Neural cell (in vitro differentiated cells): ENCODE measurements around the gene PRKG1. TPM values are rescaled to one million over a fixed set of nuclear protein-coding genes. Genes with fewer than 3 reads are reported as not detected.

Source experiments
- H2AFZ ChIP-seq: fragments of 200-600, 300-800 bp; sonication (generic), shearing (Covaris generic); 2 replicates; pipeline ENCODE4 v1.6.0; 2014; ENCODE audit warnings: low read depth, mild to moderate bottlenecking, antibody characterized with exemption, low read length, moderate library complexity
- H3F3A ChIP-seq: fragments of 200-600 bp; shearing (Covaris generic); 2 replicates; pipeline ENCODE4 v1.6.1; 2016; ENCODE audit warnings: mild to moderate bottlenecking, moderate library complexity, mixed read lengths, antibody characterized with exemption, low read length; ENCODE audit not compliant: insufficient read depth, poor library complexity, severe bottlenecking
- H3K27ac ChIP-seq: fragments of 200-600, 300-800 bp; sonication (generic), shearing (Covaris generic); 2 replicates; pipeline ENCODE4 v1.5.1; 2014; ENCODE audit warnings: mild to moderate bottlenecking, low read length, moderate library complexity
- H3K27me3 ChIP-seq: fragments of 300-800, 200-600 bp; sonication (generic), shearing (Covaris generic); 2 replicates; pipeline ENCODE4 v1.6.0; 2014; ENCODE audit warnings: mild to moderate bottlenecking, low read depth, low read length, moderate library complexity; ENCODE audit not compliant: insufficient read depth
- H3K36me3 ChIP-seq: fragments of 300-800, 200-600 bp; sonication (generic), shearing (Covaris generic); 2 replicates; pipeline ENCODE4 v1.5.1; 2014; ENCODE audit warnings: mild to moderate bottlenecking, antibody characterized with exemption, low read length, moderate library complexity; ENCODE audit not compliant: insufficient read depth
- H3K4me2 ChIP-seq: fragments of 300-800, 200-600 bp; sonication (generic), shearing (Covaris generic); 2 replicates; pipeline ENCODE4 v1.6.0; 2014; ENCODE audit warnings: mild to moderate bottlenecking, low read length
- H3K4me3 ChIP-seq: fragments of 300-800, 200-600 bp; sonication (generic), shearing (Covaris generic); 2 replicates; pipeline ENCODE4 v1.5.1; 2014; ENCODE audit warnings: mild to moderate bottlenecking, low read length, moderate library complexity
- H3K79me2 ChIP-seq: fragments of 200-600 bp; shearing (Covaris generic); replicated peaks from 2 replicates; pipeline ENCODE4 v1.6.0; 2014; ENCODE audit warnings: mild to moderate bottlenecking, low read length, moderate library complexity; ENCODE audit not compliant: insufficient read depth
- H3K9ac ChIP-seq: fragments of 300-800, 200-600 bp; sonication (generic), shearing (Covaris generic); 2 replicates; pipeline ENCODE4 v1.6.1; 2016; ENCODE audit warnings: mild to moderate bottlenecking, low read length, mixed read lengths
- H3K9me2 ChIP-seq: fragments of 200-600 bp; shearing (Covaris generic); 2 replicates; pipeline ENCODE4 v1.6.1; 2016; ENCODE audit warnings: mild to moderate bottlenecking, low read length, mixed read lengths; ENCODE audit not compliant: insufficient read depth
- H3K9me3 ChIP-seq: fragments of 200-600, 300-800 bp; sonication (generic), shearing (Covaris generic); 2 replicates; pipeline ENCODE4 v1.6.1; 2016; ENCODE audit warnings: mild to moderate bottlenecking, mixed run types, low read length, moderate library complexity, mixed read lengths
- H4K20me1 ChIP-seq: fragments of 200-600 bp; shearing (Covaris generic); 2 replicates; pipeline ENCODE4 v1.6.1; 2016; ENCODE audit warnings: mild to moderate bottlenecking, mixed run types; ENCODE audit not compliant: insufficient read depth
- EP300 ChIP-seq: fragments of 450-650 bp; conservative IDR thresholded peaks from 2 replicates; pipeline ENCODE4 v1.6.1; 2014; ENCODE audit warnings: antibody characterized with exemption, mild to moderate bottlenecking, moderate library complexity; ENCODE audit not compliant: poor library complexity, severe bottlenecking
- EZH2 ChIP-seq: fragments of 200-600, 300-800 bp; shearing (Covaris generic), sonication (generic); IDR thresholded peaks from 2 replicates; pipeline ENCODE4 v1.6.1; 2014; ENCODE audit warnings: antibody characterized with exemption, low read length, borderline replicate concordance, mild to moderate bottlenecking; ENCODE audit not compliant: insufficient read depth, poor library complexity, severe bottlenecking
- MXI1 ChIP-seq: fragments of 450-650 bp; conservative IDR thresholded peaks from 2 replicates; pipeline ENCODE4 v1.6.1; 2014; ENCODE audit warnings: antibody characterized with exemption, mild to moderate bottlenecking; ENCODE audit not compliant: poor library complexity, severe bottlenecking
- POLR2AphosphoS5 ChIP-seq: IDR thresholded peaks from 2 replicates; pipeline ENCODE4 v1.6.1; 2012
- RAD21 ChIP-seq: fragments of 450-650 bp; conservative IDR thresholded peaks from 2 replicates; pipeline ENCODE4 v1.6.1; 2014; ENCODE audit warnings: antibody characterized with exemption, mild to moderate bottlenecking, moderate library complexity
- SMC3 ChIP-seq: fragments of 450-650 bp; conservative IDR thresholded peaks from 2 replicates; pipeline ENCODE4 v1.6.1; 2014; ENCODE audit warnings: antibody characterized with exemption, mild to moderate bottlenecking, moderate library complexity; ENCODE audit not compliant: poor library complexity
- TAF1 ChIP-seq: IDR thresholded peaks from 2 replicates; pipeline ENCODE4 v1.6.1; 2012; ENCODE audit warnings: low read depth
- polyA plus RNA-seq: library from polyadenylated mRNA; depleted of rRNA; stranded (reverse); fragments of >200 nt; gene quantifications from 2 replicates; pipeline ENCODE4 v1.2.3, GENCODE V29; 2014
- TF ChIP-seq, protein P1 (sequence below): IDR thresholded peaks from 2 replicates; pipeline ENCODE4 v1.6.1; 2012; ENCODE audit warnings: borderline replicate concordance
- TF ChIP-seq, protein P2 (sequence below): fragments of 450-650 bp; IDR thresholded peaks from 2 replicates; pipeline ENCODE4 v1.5.1; 2014; ENCODE audit warnings: antibody characterized with exemption, mild to moderate bottlenecking, moderate library complexity; ENCODE audit not compliant: poor library complexity, severe bottlenecking

PRKG1 gene
- polyA plus RNA-seq, 1 donor from 2014 or later = 2.2 TPM

DNA sequence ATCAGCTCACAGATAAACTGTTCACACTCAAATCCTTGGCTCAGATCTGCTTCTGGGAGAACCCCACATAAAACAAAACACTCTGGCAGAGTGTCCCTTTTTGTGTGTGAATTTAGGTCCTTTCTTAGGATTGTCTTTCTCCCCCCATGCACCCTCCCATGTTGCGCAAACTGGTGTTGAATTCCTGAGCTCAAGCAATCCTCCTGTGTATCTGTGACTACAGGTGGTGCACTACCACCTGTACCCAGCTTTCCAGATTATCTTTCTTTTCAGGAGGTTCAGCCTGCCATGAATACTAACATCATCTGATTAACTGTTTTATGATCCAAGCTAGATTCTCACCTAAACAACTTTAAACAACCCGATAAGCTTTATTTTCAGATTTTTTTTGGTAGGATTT lies 802.7 kb downstream of the PRKG1 start:
- Histone ChIP-seq H3K4me3 (no peak overlapping the region), H2AFZ (no peak overlapping the region), H3K27me3 (no peaks in the 10 kb centered on the region), H3K9me2 (no peaks in the 10 kb centered on the region), H3K9me3 (no peaks in the 10 kb centered on the region), H3K4me2 (no peak overlapping the region), H3K36me3 (no peaks in the 10 kb centered on the region), H3K79me2 (no peaks in the 10 kb centered on the region), H3K27ac (no peak overlapping the region), H3K9ac (no peak overlapping the region), H4K20me1 (no peaks in the 10 kb centered on the region), H3F3A (peaks cover 5% of the 10 kb centered on the region)
- TF ChIP-seq RAD21 (no peak), EZH2 (no peak), MXI1 (no peak)

DNA sequence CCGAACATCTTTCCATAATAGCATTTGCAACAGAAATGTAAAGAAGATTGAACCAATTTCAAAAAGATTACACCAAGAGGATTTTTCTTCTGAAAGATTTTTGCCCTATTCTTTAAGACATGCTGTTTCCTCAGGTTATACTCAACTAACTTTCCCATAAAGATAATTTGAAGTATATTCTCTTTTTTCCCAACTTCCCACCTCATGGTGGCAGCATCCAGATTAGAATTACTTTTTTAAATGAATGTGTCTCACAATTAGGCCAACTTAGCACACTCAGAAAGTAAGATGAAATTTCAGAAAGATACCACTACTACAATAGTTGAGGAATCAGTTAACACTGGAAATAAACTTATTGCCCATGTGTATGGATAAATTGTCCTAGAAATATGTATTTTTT lies 803.3 kb downstream of the PRKG1 start:
- Histone ChIP-seq H3K27me3 (no peaks in the 10 kb centered on the region), H4K20me1 (no peaks in the 10 kb centered on the region), H2AFZ (no peak overlapping the region), H3K9ac (no peak overlapping the region), H3K4me3 (no peak overlapping the region), H3K4me2 (no peak overlapping the region), H3K27ac (no peak overlapping the region), H3K9me3 (no peaks in the 10 kb centered on the region), H3K9me2 (no peaks in the 10 kb centered on the region), H3K79me2 (no peaks in the 10 kb centered on the region), H3F3A (peaks cover 5% of the 10 kb centered on the region), H3K36me3 (no peaks in the 10 kb centered on the region)
- TF ChIP-seq, protein P1, sequence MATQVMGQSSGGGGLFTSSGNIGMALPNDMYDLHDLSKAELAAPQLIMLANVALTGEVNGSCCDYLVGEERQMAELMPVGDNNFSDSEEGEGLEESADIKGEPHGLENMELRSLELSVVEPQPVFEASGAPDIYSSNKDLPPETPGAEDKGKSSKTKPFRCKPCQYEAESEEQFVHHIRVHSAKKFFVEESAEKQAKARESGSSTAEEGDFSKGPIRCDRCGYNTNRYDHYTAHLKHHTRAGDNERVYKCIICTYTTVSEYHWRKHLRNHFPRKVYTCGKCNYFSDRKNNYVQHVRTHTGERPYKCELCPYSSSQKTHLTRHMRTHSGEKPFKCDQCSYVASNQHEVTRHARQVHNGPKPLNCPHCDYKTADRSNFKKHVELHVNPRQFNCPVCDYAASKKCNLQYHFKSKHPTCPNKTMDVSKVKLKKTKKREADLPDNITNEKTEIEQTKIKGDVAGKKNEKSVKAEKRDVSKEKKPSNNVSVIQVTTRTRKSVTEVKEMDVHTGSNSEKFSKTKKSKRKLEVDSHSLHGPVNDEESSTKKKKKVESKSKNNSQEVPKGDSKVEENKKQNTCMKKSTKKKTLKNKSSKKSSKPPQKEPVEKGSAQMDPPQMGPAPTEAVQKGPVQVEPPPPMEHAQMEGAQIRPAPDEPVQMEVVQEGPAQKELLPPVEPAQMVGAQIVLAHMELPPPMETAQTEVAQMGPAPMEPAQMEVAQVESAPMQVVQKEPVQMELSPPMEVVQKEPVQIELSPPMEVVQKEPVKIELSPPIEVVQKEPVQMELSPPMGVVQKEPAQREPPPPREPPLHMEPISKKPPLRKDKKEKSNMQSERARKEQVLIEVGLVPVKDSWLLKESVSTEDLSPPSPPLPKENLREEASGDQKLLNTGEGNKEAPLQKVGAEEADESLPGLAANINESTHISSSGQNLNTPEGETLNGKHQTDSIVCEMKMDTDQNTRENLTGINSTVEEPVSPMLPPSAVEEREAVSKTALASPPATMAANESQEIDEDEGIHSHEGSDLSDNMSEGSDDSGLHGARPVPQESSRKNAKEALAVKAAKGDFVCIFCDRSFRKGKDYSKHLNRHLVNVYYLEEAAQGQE = no peak
- TF ChIP-seq EP300 (no peak), MXI1 (no peak), SMC3 (no peak), EZH2 (no peak), POLR2AphosphoS5 (no peak), RAD21 (no peak), TAF1 (no peak)
- TF ChIP-seq, protein P2, sequence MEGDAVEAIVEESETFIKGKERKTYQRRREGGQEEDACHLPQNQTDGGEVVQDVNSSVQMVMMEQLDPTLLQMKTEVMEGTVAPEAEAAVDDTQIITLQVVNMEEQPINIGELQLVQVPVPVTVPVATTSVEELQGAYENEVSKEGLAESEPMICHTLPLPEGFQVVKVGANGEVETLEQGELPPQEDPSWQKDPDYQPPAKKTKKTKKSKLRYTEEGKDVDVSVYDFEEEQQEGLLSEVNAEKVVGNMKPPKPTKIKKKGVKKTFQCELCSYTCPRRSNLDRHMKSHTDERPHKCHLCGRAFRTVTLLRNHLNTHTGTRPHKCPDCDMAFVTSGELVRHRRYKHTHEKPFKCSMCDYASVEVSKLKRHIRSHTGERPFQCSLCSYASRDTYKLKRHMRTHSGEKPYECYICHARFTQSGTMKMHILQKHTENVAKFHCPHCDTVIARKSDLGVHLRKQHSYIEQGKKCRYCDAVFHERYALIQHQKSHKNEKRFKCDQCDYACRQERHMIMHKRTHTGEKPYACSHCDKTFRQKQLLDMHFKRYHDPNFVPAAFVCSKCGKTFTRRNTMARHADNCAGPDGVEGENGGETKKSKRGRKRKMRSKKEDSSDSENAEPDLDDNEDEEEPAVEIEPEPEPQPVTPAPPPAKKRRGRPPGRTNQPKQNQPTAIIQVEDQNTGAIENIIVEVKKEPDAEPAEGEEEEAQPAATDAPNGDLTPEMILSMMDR = no peak

DNA sequence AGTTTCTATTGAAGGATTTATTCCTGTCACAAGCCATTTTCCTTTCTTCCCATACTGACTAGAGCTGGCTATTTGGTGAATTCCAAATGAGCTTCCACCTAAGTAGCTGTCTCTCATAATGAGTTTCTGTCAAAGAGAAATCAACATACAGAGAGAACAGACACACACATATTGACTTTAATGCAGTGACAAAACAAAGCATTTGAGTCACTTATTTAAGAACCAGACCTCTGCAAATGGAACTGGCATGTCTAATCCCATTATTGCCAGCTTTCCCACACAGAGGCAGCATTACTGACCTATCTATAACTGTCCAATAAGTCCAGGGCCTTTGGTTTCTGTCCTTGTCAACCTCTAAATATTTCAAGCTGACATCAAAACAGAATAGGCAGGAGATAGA lies 804.4 kb downstream of the PRKG1 start:
- H3K4me3 ChIP-seq = no peak overlapping the region
- H3F3A ChIP-seq = peaks cover 5% of the 10 kb centered on the region
- H3K79me2 ChIP-seq = no peaks in the 10 kb centered on the region
- H4K20me1 ChIP-seq = no peaks in the 10 kb centered on the region
- TF ChIP-seq, protein P1 = peak; percentile 98
- TF ChIP-seq POLR2AphosphoS5 (peak; percentile 90), EP300 (peak; percentile 94), MXI1 (no peak)
- H3K36me3 ChIP-seq = no peaks in the 10 kb centered on the region
- no peaks in the 10 kb centered on the region for H3K9me2 ChIP-seq
- no peaks in the 10 kb centered on the region for H3K27me3 ChIP-seq
- H2AFZ ChIP-seq = no peak overlapping the region
- H3K9me3 ChIP-seq = no peaks in the 10 kb centered on the region
- no peak overlapping the region for H3K9ac ChIP-seq
- no peak overlapping the region for H3K27ac ChIP-seq
- H3K4me2 ChIP-seq = no peak overlapping the region
